Mammary epithelial cell (primary cell): Measurements from ENCODE around the gene EYS.

Source experiments
- EZH2 ChIP-seq: IDR thresholded peaks from 2 replicates; pipeline ENCODE4 v1.6.1; 2012; ENCODE audit warnings: low read length, inconsistent platforms, borderline replicate concordance
- TF ChIP-seq, protein P1 (sequence below), 2 donors: IDR thresholded peaks in 1 of 2; conservative IDR thresholded peaks in 1 of 2; 2 replicates each; pipeline ENCODE4 v1.5.1; 2011 to 2012; ENCODE audit warnings: inconsistent platforms in 2 of 2, low read length in 2 of 2, mild to moderate bottlenecking in 2 of 2, control low read depth in 1 of 2, low read depth in 1 of 2; ENCODE audit not compliant: insufficient read depth in 1 of 2; ENCODE audit errors: extremely low read depth in 1 of 2

DNA sequence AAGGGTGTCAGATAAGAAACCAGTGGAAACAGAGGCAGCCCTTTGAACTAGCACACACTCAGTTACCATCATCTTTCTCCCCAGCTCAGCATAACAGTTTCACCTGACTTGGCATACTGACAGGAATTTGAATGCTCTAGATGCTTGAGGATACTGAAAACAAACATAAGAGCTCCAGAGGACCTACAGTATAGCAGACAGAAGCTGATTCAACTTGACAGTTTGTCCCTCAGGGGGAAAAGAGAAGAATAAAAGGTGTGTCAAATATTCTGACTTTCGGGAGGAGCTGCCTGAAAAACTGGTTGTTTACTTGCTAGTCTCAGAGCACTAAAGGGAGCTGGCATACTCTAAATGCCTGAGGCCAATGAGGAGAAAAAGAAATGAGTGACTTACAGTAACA is 35.1 kb downstream of the EYS start:
- TF ChIP-seq EZH2, result no peak
- TF ChIP-seq, protein P1, sequence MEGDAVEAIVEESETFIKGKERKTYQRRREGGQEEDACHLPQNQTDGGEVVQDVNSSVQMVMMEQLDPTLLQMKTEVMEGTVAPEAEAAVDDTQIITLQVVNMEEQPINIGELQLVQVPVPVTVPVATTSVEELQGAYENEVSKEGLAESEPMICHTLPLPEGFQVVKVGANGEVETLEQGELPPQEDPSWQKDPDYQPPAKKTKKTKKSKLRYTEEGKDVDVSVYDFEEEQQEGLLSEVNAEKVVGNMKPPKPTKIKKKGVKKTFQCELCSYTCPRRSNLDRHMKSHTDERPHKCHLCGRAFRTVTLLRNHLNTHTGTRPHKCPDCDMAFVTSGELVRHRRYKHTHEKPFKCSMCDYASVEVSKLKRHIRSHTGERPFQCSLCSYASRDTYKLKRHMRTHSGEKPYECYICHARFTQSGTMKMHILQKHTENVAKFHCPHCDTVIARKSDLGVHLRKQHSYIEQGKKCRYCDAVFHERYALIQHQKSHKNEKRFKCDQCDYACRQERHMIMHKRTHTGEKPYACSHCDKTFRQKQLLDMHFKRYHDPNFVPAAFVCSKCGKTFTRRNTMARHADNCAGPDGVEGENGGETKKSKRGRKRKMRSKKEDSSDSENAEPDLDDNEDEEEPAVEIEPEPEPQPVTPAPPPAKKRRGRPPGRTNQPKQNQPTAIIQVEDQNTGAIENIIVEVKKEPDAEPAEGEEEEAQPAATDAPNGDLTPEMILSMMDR (conservative IDR thresholded peaks at IDR 0.05 in 1 of 2, IDR thresholded peaks at IDR 0.05 in 1 of 2; ENCODE audit: extremely low read depth in 1 of 2, insufficient read depth in 1 of 2, low read depth in 1 of 2, low read length in 2 of 2), result no peak
